Omental fat pad (tissue), 4 donors: ENCODE results near the gene RDH11. TPM values are rescaled to one million over a fixed set of nuclear protein-coding genes. Genes with fewer than 3 reads are reported as not detected.

ENCODE experiments used
- ATAC-seq: fragments of 150-250 bp; one replicate; pipeline ENCODE4 v1.9.1; 2016; ENCODE audit warnings: mild to moderate bottlenecking, moderate library complexity; ENCODE audit not compliant: low FRiP score
- DNase-seq: peaks from one replicate; pipeline ENCODE4 v3.0.0-alpha.2; 2019; ENCODE audit warnings: low spot score
- CTCF ChIP-seq, 3 donors: fragments of 450-650 bp; IDR thresholded peaks; one replicate each; pipeline ENCODE4 v1.5.1; 2016 to 2017; ENCODE audit warnings: antibody characterized with exemption in 3 of 3, mild to moderate bottlenecking in 3 of 3, moderate library complexity in 2 of 3
- small RNA-seq: library from RNA; depleted of rRNA; stranded (forward); fragments of <200 nt; gene quantifications from one replicate; pipeline ENCODE3, GENCODE V24; 2016
- total RNA-seq, 4 donors: library from RNA; depleted of rRNA; stranded (reverse); fragments of >200 nt; gene quantifications; one replicate each; pipeline ENCODE4 v1.1.0, GENCODE V29; 2016

The RDH11 gene
- total RNA-seq, 4 donors from 2014 or later = 29.4 to 38.8 (median 35.3) TPM

GRCh38 chr14:67638642-67639041 is 56.9 kb downstream of the RDH11 start:
- no peak for TF ChIP-seq CTCF (IDR thresholded peaks at IDR 0.05)
- ATAC-seq (no peak), DNase-seq (no peak)

GRCh38 chr14:67636361-67636919 is 59.1 kb downstream of the RDH11 start:
- ATAC-seq = no peak
- no peak for TF ChIP-seq CTCF (IDR thresholded peaks at IDR 0.05)
- no peak for DNase-seq

- no peak for TF ChIP-seq CTCF (IDR thresholded peaks at IDR 0.05)
- ATAC-seq = no peak
Observed at GRCh38 chr14:67633451-67634147, 62.0 kb downstream of the RDH11 start.

GRCh38 chr14:67630938-67631337 is 64.6 kb downstream of the RDH11 start:
- ATAC-seq = no peak
- no peak for TF ChIP-seq CTCF (IDR thresholded peaks at IDR 0.05)
- DNase-seq = no peak

More at GRCh38 chr14:67633451-67634147, 62.0 kb downstream of the RDH11 start:
- no peak for DNase-seq

GRCh38 chr14:67630186-67630585 is 65.4 kb downstream of the RDH11 start:
- no peak for TF ChIP-seq CTCF (IDR thresholded peaks at IDR 0.05)
- ATAC-seq = no peak
- DNase-seq = no peak

- TF ChIP-seq CTCF (IDR thresholded peaks at IDR 0.05) = no peak
- no peak for DNase-seq
- no peak for ATAC-seq
Observed at GRCh38 chr14:67627519-67627918, 68.0 kb downstream of the RDH11 start.

Small RNA genes within 50 kb of the gene (small RNA-seq; reads per million reads assigned to genes)
- not detected for gene AL049779.3
- not detected for gene RN7SL369P
- gene RNA5SP386 = not detected

Other genes starting within 250 kb of the RDH11 start
- gene TMEM229B, start 207.0 kb downstream of the RDH11 start, total RNA-seq = 1 to 10 TPM in 2 of 4 donors, under 1 TPM in 2; 0.84 to 6.6 (median 1.3) TPM
- gene PLEKHH1, start 162.5 kb downstream of the RDH11 start, total RNA-seq = 1 to 10 TPM; 1.7 to 7.5 (median 5.5) TPM
- gene PIGH, start 95.5 kb downstream of the RDH11 start, total RNA-seq = 10 to 100 TPM; 16.0 to 27.7 (median 24.9) TPM
- gene ARG2, start 75.8 kb downstream of the RDH11 start, total RNA-seq = 10 to 100 TPM in 3 of 4 donors, 1 to 10 TPM in 1; 1.6 to 13.9 (median 11.3) TPM
- 100 to 1,000 TPM in 3 of 4 donors, 10 to 100 TPM in 1; 96.1 to 133 (median 114) TPM for gene VTI1B, start 21.1 kb downstream of the RDH11 start, total RNA-seq
- under 1 TPM in 1 of 4 donors, not detected in 3; 0.28 TPM for gene RDH12, start 6.1 kb upstream of the RDH11 start, total RNA-seq
- 10 to 100 TPM; 24.1 to 33.7 (median 25.0) TPM for gene ZFYVE26, start 120.8 kb upstream of the RDH11 start, total RNA-seq
- 10 to 100 TPM in 2 of 4 donors, 1 to 10 TPM in 2; 8.9 to 30.3 (median 10.4) TPM for gene RAD51B, start 124.0 kb upstream of the RDH11 start, total RNA-seq